HepG2 (cell line): ENCODE results near the gene ANKRD30A. TPM values are rescaled to one million over a fixed set of nuclear protein-coding genes. Genes with fewer than 3 reads are reported as not detected.

ENCODE experiments used
- ATAC-seq: fragments of 200-7000 bp; cut with Tn5 transposase; 3 replicates; pipeline ENCODE4 v1.9.1; 2020; ENCODE audit warnings: mild to moderate bottlenecking, moderate library complexity
- BruUV-seq: library from RNA; stranded (reverse); fragments of 400-500 nt; replicated peaks from 2 replicates; lab custom pipeline; 2021; lab: Mats Ljungman, UMichigan
- CTCF ChIA-PET: fragments of 300-600 bp; formaldehyde crosslinking; extraction: SDS; loops from one replicate; lab custom pipeline; 2021; ENCODE audit warnings: low total read pairs, inconsistent platforms, low intra/inter-chr PET ratio; lab: Yijun Ruan, JAX
- POLR2A ChIA-PET: fragments of 350-600 bp; sonication (Branson Sonifier 250); formaldehyde crosslinking; loops from one replicate; lab custom pipeline; 2020; ENCODE audit warnings: antibody characterized with exemption, inconsistent platforms; lab: Yijun Ruan, JAX
- DNase-seq: peaks from one replicate; pipeline ENCODE4 v3.0.0-alpha.2; 2015; ENCODE audit warnings: low spot score
- FAIRE-seq: peaks from 3 replicates; lab custom pipeline; 2011; peaks lifted over from hg19 to GRCh38; lab: Jason Lieb, UNC
- H2AFZ ChIP-seq: one replicate; pipeline ENCODE4 v1.6.1; 2011; ENCODE audit warnings: low read length, inconsistent platforms
- H3K27ac ChIP-seq: fragments of 300-600 bp; 3 replicates; pipeline ENCODE4 v1.8.0; 2011; ENCODE audit warnings: mixed run types, mild to moderate bottlenecking, mixed read lengths, low read length, inconsistent platforms; ENCODE audit not compliant: insufficient read depth; ENCODE audit errors: extremely low read length
- H3K27me3 ChIP-seq, 2 experiments: fragments of 200-600 bp in 1 of 2; 2 replicates in 1 of 2; 3 replicates in 1 of 2; pipeline versions ENCODE4 v1.6.0 to v1.8.0; 2011; ENCODE audit warnings: low read length in 2 of 2, mild to moderate bottlenecking in 2 of 2, moderate library complexity in 2 of 2, inconsistent platforms in 1 of 2; ENCODE audit not compliant: insufficient read depth in 2 of 2, control insufficient read depth in 1 of 2
- H3K36me3 ChIP-seq, 2 experiments: fragments of 200-600 bp in 1 of 2; replicated peaks in 1 of 2; 2 replicates in 1 of 2; 3 replicates in 1 of 2; pipeline versions ENCODE4 v1.5.1 to v1.8.0; 2011; ENCODE audit warnings: low read length in 2 of 2, inconsistent platforms in 1 of 2; ENCODE audit not compliant: insufficient read depth in 2 of 2, control insufficient read depth in 1 of 2
- H3K4me1 ChIP-seq: 2 replicates; pipeline ENCODE4 v1.5.1; 2012; ENCODE audit warnings: low read length, inconsistent platforms; ENCODE audit not compliant: insufficient read depth
- H3K4me2 ChIP-seq: 2 replicates; pipeline ENCODE4 v1.6.0; 2011; ENCODE audit warnings: low read depth, low read length, inconsistent platforms
- H3K4me3 ChIP-seq, 3 experiments: fragments of 200-600 bp in 1 of 3; sonication (generic), shearing (Covaris generic) in 1 of 3; replicated peaks in 1 of 3; 2 replicates each; pipeline ENCODE4 v1.5.1; 2011 to 2016; ENCODE audit warnings: low read length in 3 of 3, inconsistent platforms in 2 of 3, low read depth in 2 of 3, mild to moderate bottlenecking in 2 of 3, control low read depth in 1 of 3, mixed read lengths in 1 of 3; ENCODE audit not compliant: insufficient read depth in 1 of 3
- H3K79me2 ChIP-seq: one replicate; pipeline ENCODE4 v1.6.1; 2011; ENCODE audit warnings: low read length, inconsistent platforms; ENCODE audit not compliant: insufficient read depth
- H3K9ac ChIP-seq: 2 replicates; pipeline ENCODE4 v1.6.0; 2011; ENCODE audit warnings: mild to moderate bottlenecking, low read depth, low read length, inconsistent platforms; ENCODE audit not compliant: insufficient read depth
- H3K9me3 ChIP-seq: 2 replicates; pipeline ENCODE4 v1.5.1; 2012; ENCODE audit warnings: mild to moderate bottlenecking, low read length
- H4K20me1 ChIP-seq: 2 replicates; pipeline ENCODE4 v1.6.0; 2011; ENCODE audit warnings: inconsistent platforms, mild to moderate bottlenecking, low read length, moderate library complexity; ENCODE audit not compliant: insufficient read depth
- ARNT2 ChIP-seq: sonication (generic); formaldehyde crosslinking; IDR thresholded peaks from 2 replicates; pipeline ENCODE4 v1.8.0; 2022; ENCODE audit warnings: mild to moderate bottlenecking, low read depth, missing genetic modification reagents, moderate library complexity
- CBX1 ChIP-seq: IDR thresholded peaks from one replicate; pipeline ENCODE4 v1.6.1; 2016; ENCODE audit warnings: antibody characterized with exemption, low read depth
- FOXO1 ChIP-seq: sonication (generic); formaldehyde crosslinking; IDR thresholded peaks from 2 replicates; pipeline ENCODE4 v1.4.0; 2020; ENCODE audit warnings: missing genetic modification reagents
- HOXD1 ChIP-seq: sonication (generic); formaldehyde crosslinking; IDR thresholded peaks from 2 replicates; pipeline ENCODE4 v1.5.0; 2020; ENCODE audit warnings: missing genetic modification reagents
- NCOR1 ChIP-seq: fragments of 200-600 bp; sonication (generic); IDR thresholded peaks from 2 replicates; pipeline ENCODE4 v1.7.0; 2017; ENCODE audit warnings: antibody characterized with exemption, low read length, borderline replicate concordance
- NFE2 ChIP-seq: sonication (generic); formaldehyde crosslinking; IDR thresholded peaks from 2 replicates; pipeline ENCODE4 v1.4.0; 2020; ENCODE audit warnings: missing genetic modification reagents
- RXRB ChIP-seq: IDR thresholded peaks from 2 replicates; pipeline ENCODE4 v1.6.1; 2016; ENCODE audit warnings: borderline replicate concordance, missing genetic modification reagents, missing compliant biosample characterization
- TBX3 ChIP-seq: fragments of 450-650 bp; IDR thresholded peaks from 2 replicates; pipeline ENCODE4 v1.6.1; 2017; ENCODE audit warnings: antibody characterized with exemption, mild to moderate bottlenecking, inconsistent platforms, borderline replicate concordance
- ZFP90 ChIP-seq: sonication (generic); formaldehyde crosslinking; IDR thresholded peaks from 2 replicates; pipeline ENCODE4 v1.8.0; 2022; ENCODE audit warnings: missing genetic modification reagents, mild to moderate bottlenecking, inconsistent platforms, borderline replicate concordance
- ZNF232 ChIP-seq: sonication (generic); formaldehyde crosslinking; IDR thresholded peaks from 2 replicates; pipeline ENCODE4 v1.4.0; 2020; ENCODE audit warnings: missing genetic modification reagents, borderline replicate concordance
- ZNF264 ChIP-seq: sonication (generic); formaldehyde crosslinking; IDR thresholded peaks from 2 replicates; pipeline ENCODE4 v1.4.0; 2020; ENCODE audit warnings: missing genetic modification reagents
- ZNF468 ChIP-seq: sonication (generic); formaldehyde crosslinking; IDR thresholded peaks from 2 replicates; pipeline ENCODE4 v1.8.0; 2022; ENCODE audit warnings: mild to moderate bottlenecking, moderate library complexity, missing genetic modification reagents
- ZNF713 ChIP-seq: sonication (generic); formaldehyde crosslinking; IDR thresholded peaks from 2 replicates; pipeline ENCODE4 v1.4.0; 2020; ENCODE audit warnings: mild to moderate bottlenecking, missing genetic modification reagents
- ZNF777 ChIP-seq: sonication (generic); formaldehyde crosslinking; IDR thresholded peaks from 2 replicates; pipeline ENCODE4 v1.4.0; 2020; ENCODE audit warnings: missing genetic modification reagents
- WGBS: methylation state at CpG from one replicate; pipeline ENCODE4 v1.1.6; 2017; ENCODE audit warnings: low lambda C conversion rate; 5-methylcytosine and 5-hydroxymethylcytosine counted together
- in situ Hi-C: cut with HindIII; loops from 2 replicates; pipeline ENCODE4 v1.10.0; 2017; ENCODE audit warnings: low pct_unique_long_range_greater_than_20kb; ENCODE audit not compliant: extremely low pct_ligation_motif_present
- intact Hi-C: fragments of 100-400 bp; cut with micrococcal nuclease; formaldehyde crosslinking; loops from one replicate; pipeline ENCODE4 v1.10.0; 2022; ENCODE audit not compliant: unreplicated experiment
- polyA plus RNA-seq, 8 experiments: library from polyadenylated mRNA; depleted of rRNA in 3 of 8; stranded (reverse) in 7 of 8; unstranded in 1 of 8; fragments of >200 nt; fragmentation: Illumina TruSeq in 4 of 8; extraction: Trizol in 4 of 8; gene quantifications; 2 replicates each; pipeline versions ENCODE4 v1.2.1 to v1.2.3, GENCODE V29; 2011 to 2016; ENCODE audit warnings: low read depth in 4 of 8, missing spikeins in 1 of 8, mixed read lengths in 1 of 8; ENCODE audit not compliant: insufficient read depth in 1 of 8
- total RNA-seq, 5 experiments: library from RNA; depleted of rRNA; stranded (reverse); fragments of >200 nt; fragmentation: Illumina TruSeq; extraction: Trizol; gene quantifications; 2 replicates each; pipeline ENCODE4 v1.2.3, GENCODE V29; 2016; ENCODE audit warnings: low read depth in 1 of 5
- TF ChIP-seq, protein P1 (sequence below): IDR thresholded peaks from 2 replicates; pipeline ENCODE4 v1.6.1; 2012; ENCODE audit warnings: inconsistent platforms
- TF ChIP-seq, protein P2 (sequence below): sonication (generic); formaldehyde crosslinking; IDR thresholded peaks from 2 replicates; pipeline ENCODE4 v1.8.1; 2023; ENCODE audit warnings: mild to moderate bottlenecking, missing genetic modification reagents

Gene ANKRD30A
- total and polyA plus RNA-seq, 2 of the 13 experiments (the other 11 are each of a cell fraction or from before 2014, with no cell fraction given): not detected

GRCh38 chr10:37095792-37096573, 29.4 kb upstream of the ANKRD30A start:
- DNase-seq: no peak
- FAIRE-seq: no peak
- no peak overlapping the region for H3K4me2 ChIP-seq
- no peak overlapping the region for H3K4me3 ChIP-seq
- intact Hi-C loops: no loop called here
- 2% methylated on average over 3 of the region's 3 CpGs for WGBS
- H3K9ac ChIP-seq: no peak overlapping the region
- no peaks in the 10 kb centered on the region for H3K79me2 ChIP-seq
- no peaks in the 10 kb centered on the region for H4K20me1 ChIP-seq
- TF ChIP-seq ZNF264 (no peak), ZFP90 (no peak), ZNF777 (CRISPR knock-in tag) (no peak), ZNF232 (CRISPR knock-in tag) (no peak), NFE2 (no peak), ZNF713 (no peak), NCOR1 (no peak), ARNT2 (no peak), ZNF468 (no peak), HOXD1 (CRISPR knock-in tag) (no peak), FOXO1 (CRISPR knock-in tag) (no peak), RXRB (CRISPR knock-in tag) (no peak), TBX3 (no peak), CBX1 (no peak)
- TF ChIP-seq, protein P1, sequence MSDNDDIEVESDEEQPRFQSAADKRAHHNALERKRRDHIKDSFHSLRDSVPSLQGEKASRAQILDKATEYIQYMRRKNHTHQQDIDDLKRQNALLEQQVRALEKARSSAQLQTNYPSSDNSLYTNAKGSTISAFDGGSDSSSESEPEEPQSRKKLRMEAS: no peak
- TF ChIP-seq, protein P2, sequence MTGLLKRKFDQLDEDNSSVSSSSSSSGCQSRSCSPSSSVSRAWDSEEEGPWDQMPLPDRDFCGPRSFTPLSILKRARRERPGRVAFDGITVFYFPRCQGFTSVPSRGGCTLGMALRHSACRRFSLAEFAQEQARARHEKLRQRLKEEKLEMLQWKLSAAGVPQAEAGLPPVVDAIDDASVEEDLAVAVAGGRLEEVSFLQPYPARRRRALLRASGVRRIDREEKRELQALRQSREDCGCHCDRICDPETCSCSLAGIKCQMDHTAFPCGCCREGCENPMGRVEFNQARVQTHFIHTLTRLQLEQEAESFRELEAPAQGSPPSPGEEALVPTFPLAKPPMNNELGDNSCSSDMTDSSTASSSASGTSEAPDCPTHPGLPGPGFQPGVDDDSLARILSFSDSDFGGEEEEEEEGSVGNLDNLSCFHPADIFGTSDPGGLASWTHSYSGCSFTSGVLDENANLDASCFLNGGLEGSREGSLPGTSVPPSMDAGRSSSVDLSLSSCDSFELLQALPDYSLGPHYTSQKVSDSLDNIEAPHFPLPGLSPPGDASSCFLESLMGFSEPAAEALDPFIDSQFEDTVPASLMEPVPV (CRISPR knock-in tag): no peak
- H3K9me3 ChIP-seq: no peaks in the 10 kb centered on the region
- POLR2A ChIA-PET: no interaction called here
- H2AFZ ChIP-seq: no peak overlapping the region
- H3K36me3 ChIP-seq: no peaks in the 10 kb centered on the region
- no peak overlapping the region for H3K27ac ChIP-seq
- H3K4me1 ChIP-seq: no peaks in the 10 kb centered on the region
- no TSS peak for BruUV-seq
- ATAC-seq: no peak
- CTCF ChIA-PET: no interaction called here
- H3K27me3 ChIP-seq: no peaks in the 10 kb centered on the region
- in situ Hi-C loops: no loop called here
